K562 (cell line): ENCODE results near the gene PAIP1. TPM values are rescaled to one million over a fixed set of nuclear protein-coding genes. Genes with fewer than 3 reads are reported as not detected.

ENCODE experiments used
- ATF1 ChIP-seq, 2 experiments: fragments of 450-650 bp in 1 of 2; IDR thresholded peaks; 2 replicates each; pipeline ENCODE4 v1.6.1; 2016; ENCODE audit warnings: missing compliant biosample characterization in 1 of 2, missing genetic modification characterization in 1 of 2
- CC2D1A ChIP-seq: fragments of 450-650 bp; IDR thresholded peaks from 2 replicates; pipeline ENCODE4 v1.6.1; 2017; ENCODE audit warnings: mild to moderate bottlenecking
- DEAF1 ChIP-seq: fragments of 450-650 bp; formaldehyde crosslinking; IDR thresholded peaks from 2 replicates; pipeline ENCODE4 v1.4.0; 2020; ENCODE audit warnings: mild to moderate bottlenecking, moderate library complexity
- ERF ChIP-seq: fragments of 450-650 bp; formaldehyde crosslinking; IDR thresholded peaks from 2 replicates; pipeline ENCODE4 v1.4.0; 2020; ENCODE audit warnings: mild to moderate bottlenecking, mixed read lengths
- ESRRB ChIP-seq: fragments of 250-450 bp; sonication (Bioruptor Pico); IDR thresholded peaks from 2 replicates; pipeline ENCODE4 v1.5.0; 2020; ENCODE audit warnings: mild to moderate bottlenecking, moderate library complexity, borderline replicate concordance
- ETV6 ChIP-seq, 3 experiments: fragments of 150-350 bp in 1 of 3; sonication (generic) in 1 of 3; formaldehyde crosslinking in 1 of 3; IDR thresholded peaks; 2 replicates each; pipeline versions ENCODE4 v1.6.1 to v1.8.0; 2014 to 2022; ENCODE audit warnings: borderline replicate concordance in 2 of 3, low read depth in 2 of 3, antibody characterized with exemption in 1 of 3, low read length in 1 of 3, mild to moderate bottlenecking in 1 of 3, missing genetic modification reagents in 1 of 3
- FOXP1 ChIP-seq: sonication (generic); formaldehyde crosslinking; IDR thresholded peaks from 2 replicates; pipeline ENCODE4 v1.8.0; 2022; ENCODE audit warnings: mild to moderate bottlenecking, missing genetic modification reagents
- KHSRP ChIP-seq: fragments of 450-650 bp; IDR thresholded peaks from 2 replicates; pipeline ENCODE4 v1.6.1; 2017
- MED1 ChIP-seq: sonication (generic); formaldehyde crosslinking; IDR thresholded peaks from 2 replicates; pipeline ENCODE4 v1.8.1; 2023; ENCODE audit warnings: missing genetic modification reagents, borderline replicate concordance
- NCOA1 ChIP-seq: fragments of 450-650 bp; IDR thresholded peaks from 2 replicates; pipeline ENCODE4 v1.6.1; 2016; ENCODE audit warnings: low read depth
- POLR2AphosphoS2 ChIP-seq: IDR thresholded peaks from 2 replicates; pipeline ENCODE4 v1.6.1; 2012; ENCODE audit warnings: low read length, improper control_type of control experiment
- POLR2G ChIP-seq: fragments of 200-400 bp; formaldehyde crosslinking; IDR thresholded peaks from 2 replicates; pipeline ENCODE4 v1.6.1; 2017; ENCODE audit warnings: low read depth, mild to moderate bottlenecking, antibody characterized with exemption, low read length, moderate library complexity
- ZC3H8 ChIP-seq: fragments of 450-650 bp; IDR thresholded peaks from 2 replicates; pipeline ENCODE4 v1.6.1; 2017
- ZNF280B ChIP-seq: fragments of 250-450 bp; sonication (Bioruptor Pico); IDR thresholded peaks from 2 replicates; pipeline ENCODE4 v1.5.1; 2021; ENCODE audit warnings: mild to moderate bottlenecking
- ZNF3 ChIP-seq: fragments of 250-450 bp; sonication (Bioruptor Pico); IDR thresholded peaks from 2 replicates; pipeline ENCODE4 v1.5.0; 2021; ENCODE audit warnings: mild to moderate bottlenecking, moderate library complexity
- ZNF696 ChIP-seq: fragments of 250-450 bp; sonication (Bioruptor Pico); conservative IDR thresholded peaks from 2 replicates; pipeline ENCODE4 v1.4.0; 2020; ENCODE audit warnings: mild to moderate bottlenecking, moderate library complexity
- polyA plus RNA-seq, 8 experiments: library from polyadenylated mRNA; depleted of rRNA in 4 of 8; stranded (reverse) in 5 of 8; unstranded in 3 of 8; fragments of >200 nt; fragmentation: Nextera tagmentation in 2 of 8; fragmentation: Illumina TruSeq in 1 of 8; extraction: Ambion mirVana in 2 of 8; extraction: Trizol in 1 of 8; gene quantifications; 2 replicates each; pipeline versions ENCODE4 v1.2.1 to v1.2.3, GENCODE V29; 2011 to 2014; ENCODE audit warnings: inconsistent platforms in 1 of 8, missing spikeins in 1 of 8
- total RNA-seq, 7 experiments: library from RNA; depleted of rRNA in 6 of 7; stranded (reverse); fragments of >200 nt in 6 of 7; fragmentation: Illumina TruSeq in 2 of 7; extraction: Trizol in 2 of 7; gene quantifications; 2 replicates each; pipeline versions ENCODE4 v1.2.1 to v1.2.3, GENCODE V29; 2011 to 2021; ENCODE audit warnings: low replicate concordance in 1 of 7
- TF ChIP-seq, protein P1 (sequence below): fragments of 250-450 bp; sonication (Bioruptor Pico); IDR thresholded peaks from 2 replicates; pipeline ENCODE4 v1.5.0; 2020; ENCODE audit warnings: mild to moderate bottlenecking
- TF ChIP-seq, protein P2 (sequence below), 2 experiments: fragments of 450-650 bp in 1 of 2; sonication (generic) in 1 of 2; formaldehyde crosslinking in 1 of 2; IDR thresholded peaks in 1 of 2; conservative IDR thresholded peaks in 1 of 2; 2 replicates each; pipeline versions ENCODE4 v1.6.1 to v1.8.1; 2016 to 2023; ENCODE audit warnings: mild to moderate bottlenecking in 2 of 2, moderate library complexity in 2 of 2, inconsistent platforms in 1 of 2, missing genetic modification reagents in 1 of 2
- TF ChIP-seq, protein P3 (sequence below): fragments of 450-650 bp; conservative IDR thresholded peaks from 2 replicates; pipeline ENCODE4 v1.6.1; 2016; ENCODE audit warnings: missing genetic modification characterization, low read depth, mild to moderate bottlenecking, missing compliant biosample characterization, moderate library complexity

PAIP1 gene
- total and polyA plus RNA-seq, 9 of the 15 experiments (the other 6 are each of a cell fraction or from before 2014, with no cell fraction given): 51.7 to 181 (median 102) TPM

DNA sequence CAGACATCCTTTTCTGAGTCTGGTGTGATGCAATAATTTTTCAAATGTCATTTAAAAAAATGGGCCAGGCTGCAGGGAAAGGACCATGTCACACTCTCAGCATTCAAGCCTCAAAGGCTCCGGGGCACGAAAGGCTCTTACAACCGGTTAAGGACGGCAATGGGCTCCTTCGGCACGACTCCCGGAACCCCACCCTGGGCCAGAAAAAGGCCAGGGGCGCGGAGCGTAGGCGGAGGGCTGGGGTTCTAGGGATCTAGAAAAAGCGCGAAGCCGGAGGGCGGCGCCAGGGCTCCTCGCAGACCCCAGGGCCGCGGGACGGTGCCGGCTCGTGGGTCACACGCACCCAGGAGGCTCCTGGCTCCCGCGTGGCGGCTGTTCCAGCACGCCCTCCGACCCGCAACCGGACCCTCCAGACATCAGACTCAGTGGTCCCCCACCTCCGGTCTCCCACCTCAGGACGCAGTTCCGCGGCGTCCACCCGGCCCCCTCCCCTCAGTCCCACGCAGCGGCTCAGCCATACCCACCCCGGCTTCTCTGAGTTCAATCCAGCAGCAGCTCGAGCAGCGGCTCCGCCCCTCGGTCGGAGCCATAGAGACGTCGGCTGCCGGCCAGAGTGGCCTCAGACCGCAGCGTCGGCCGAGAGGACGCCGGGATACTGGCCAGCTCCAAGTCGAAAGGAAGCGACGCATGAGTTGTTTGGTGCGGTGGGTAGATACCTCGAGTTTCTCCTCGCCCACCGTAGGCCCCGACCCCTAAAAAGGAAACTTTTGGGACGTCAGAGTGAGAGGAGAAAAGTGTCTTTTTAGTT lies 73.4 kb downstream of the PAIP1 start, which contains the start of gene TMEM267 (continued):
- TF ChIP-seq MED1 (CRISPR knock-in tag) (no peak), ZNF280B (no peak), ZNF3 (CRISPR knock-in tag) (no peak), KHSRP (no peak), POLR2G (peak; percentile 99), ATF1 (CRISPR knock-in tag; IDR thresholded peaks at IDR 0.05) (no peak), ATF1 (tag; IDR thresholded peaks at IDR 0.05) (peak; percentile 93), ZC3H8 (no peak), NCOA1 (0 out of 2 replicates have a peak, but pooled peaks have one; percentile 53), CC2D1A (no peak), ETV6 (IDR thresholded peaks at IDR 0.05; ENCODE audit: borderline replicate concordance in 1 of 2, low read depth in 2 of 2, low read length in 1 of 2) (no peak), ETV6 (CRISPR knock-in tag; IDR thresholded peaks at IDR 0.05; ENCODE audit: borderline replicate concordance) (no peak), DEAF1 (peak; percentile 20; the same call in 1 of the 2 replicates), FOXP1 (CRISPR knock-in tag) (peak; percentile 87; the same call in 1 of the 2 replicates), ESRRB (CRISPR knock-in tag) (no peak), ERF (CRISPR knock-in tag) (peak; percentile 84; the same call in 1 of the 2 replicates), ZNF696 (no peak), POLR2AphosphoS2 (peak; percentile 78; the same call in 1 of the 2 replicates)
- TF ChIP-seq, protein P1, sequence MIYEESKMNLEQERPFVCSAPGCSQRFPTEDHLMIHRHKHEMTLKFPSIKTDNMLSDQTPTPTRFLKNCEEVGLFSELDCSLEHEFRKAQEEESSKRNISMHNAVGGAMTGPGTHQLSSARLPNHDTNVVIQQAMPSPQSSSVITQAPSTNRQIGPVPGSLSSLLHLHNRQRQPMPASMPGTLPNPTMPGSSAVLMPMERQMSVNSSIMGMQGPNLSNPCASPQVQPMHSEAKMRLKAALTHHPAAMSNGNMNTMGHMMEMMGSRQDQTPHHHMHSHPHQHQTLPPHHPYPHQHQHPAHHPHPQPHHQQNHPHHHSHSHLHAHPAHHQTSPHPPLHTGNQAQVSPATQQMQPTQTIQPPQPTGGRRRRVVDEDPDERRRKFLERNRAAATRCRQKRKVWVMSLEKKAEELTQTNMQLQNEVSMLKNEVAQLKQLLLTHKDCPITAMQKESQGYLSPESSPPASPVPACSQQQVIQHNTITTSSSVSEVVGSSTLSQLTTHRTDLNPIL (CRISPR knock-in tag): no peak
- TF ChIP-seq, protein P2, sequence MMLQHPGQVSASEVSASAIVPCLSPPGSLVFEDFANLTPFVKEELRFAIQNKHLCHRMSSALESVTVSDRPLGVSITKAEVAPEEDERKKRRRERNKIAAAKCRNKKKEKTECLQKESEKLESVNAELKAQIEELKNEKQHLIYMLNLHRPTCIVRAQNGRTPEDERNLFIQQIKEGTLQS (IDR thresholded peaks at IDR 0.05): peak; percentile 94
- TF ChIP-seq, protein P2 (CRISPR knock-in tag; conservative IDR thresholded peaks at IDR 0.05): no peak
- TF ChIP-seq, protein P3, sequence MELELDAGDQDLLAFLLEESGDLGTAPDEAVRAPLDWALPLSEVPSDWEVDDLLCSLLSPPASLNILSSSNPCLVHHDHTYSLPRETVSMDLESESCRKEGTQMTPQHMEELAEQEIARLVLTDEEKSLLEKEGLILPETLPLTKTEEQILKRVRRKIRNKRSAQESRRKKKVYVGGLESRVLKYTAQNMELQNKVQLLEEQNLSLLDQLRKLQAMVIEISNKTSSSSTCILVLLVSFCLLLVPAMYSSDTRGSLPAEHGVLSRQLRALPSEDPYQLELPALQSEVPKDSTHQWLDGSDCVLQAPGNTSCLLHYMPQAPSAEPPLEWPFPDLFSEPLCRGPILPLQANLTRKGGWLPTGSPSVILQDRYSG (tag): no peak; the same call in 1 of the 2 replicates
